Astrocyte (in vitro differentiated cells and primary cell): ENCODE data around the gene ANKRD1. TPM values are rescaled to one million over a fixed set of nuclear protein-coding genes. Genes with fewer than 3 reads are reported as not detected.

Experiments used
- DNase-seq: peaks from one replicate; pipeline ENCODE4 v3.0.0-alpha.2; 2010; ENCODE audit warnings: low read depth
- FAIRE-seq: peaks from 2 replicates; lab custom pipeline; 2011; peaks lifted over from hg19 to GRCh38; lab: Jason Lieb, UNC
- H2AFZ ChIP-seq: 2 replicates; pipeline ENCODE4 v1.6.0; 2012; ENCODE audit warnings: low read depth, low read length, inconsistent platforms
- H3K27ac ChIP-seq: 2 replicates; pipeline ENCODE4 v1.5.1; 2011; ENCODE audit warnings: low read depth, low read length, inconsistent platforms
- H3K27me3 ChIP-seq: 2 replicates; pipeline ENCODE4 v1.6.0; 2011; ENCODE audit warnings: low read length, inconsistent platforms; ENCODE audit not compliant: insufficient read depth
- H3K36me3 ChIP-seq: 2 replicates; pipeline ENCODE4 v1.5.1; 2011; ENCODE audit warnings: low read length, inconsistent platforms; ENCODE audit not compliant: insufficient read depth
- H3K4me1 ChIP-seq: 2 replicates; pipeline ENCODE4 v1.5.1; 2011; ENCODE audit warnings: low read length, inconsistent platforms; ENCODE audit not compliant: insufficient read depth
- H3K4me2 ChIP-seq: 2 replicates; pipeline ENCODE4 v1.6.0; 2012; ENCODE audit warnings: low read length, inconsistent platforms
- H3K4me3 ChIP-seq: 2 replicates; pipeline ENCODE4 v1.5.1; 2011; ENCODE audit warnings: low read depth, mild to moderate bottlenecking, low read length, inconsistent platforms; ENCODE audit not compliant: insufficient read depth
- H3K79me2 ChIP-seq: 2 replicates; pipeline ENCODE4 v1.6.0; 2012; ENCODE audit warnings: mild to moderate bottlenecking, low read length, inconsistent platforms; ENCODE audit not compliant: insufficient read depth
- H3K9ac ChIP-seq: 2 replicates; pipeline ENCODE4 v1.6.0; 2012; ENCODE audit warnings: mild to moderate bottlenecking, low read length, inconsistent platforms
- H3K9me3 ChIP-seq: 2 replicates; pipeline ENCODE4 v1.5.1; 2012; ENCODE audit warnings: low read depth, mild to moderate bottlenecking, low read length, inconsistent platforms; ENCODE audit not compliant: insufficient read depth
- H4K20me1 ChIP-seq: 2 replicates; pipeline ENCODE4 v1.6.0; 2012; ENCODE audit warnings: low read length, inconsistent platforms; ENCODE audit not compliant: insufficient read depth
- H3K27ac Mint-ChIP-seq: one replicate; pipeline ENCODE4 v1.8.0; 2021; ENCODE audit warnings: mild to moderate bottlenecking, mixed read lengths; ENCODE audit not compliant: unreplicated experiment
- H3K27me3 Mint-ChIP-seq: one replicate; pipeline ENCODE4 v1.8.0; 2021; ENCODE audit warnings: low read depth, mixed read lengths; ENCODE audit not compliant: unreplicated experiment
- H3K36me3 Mint-ChIP-seq: one replicate; pipeline ENCODE4 v1.8.0; 2021; ENCODE audit warnings: low read depth, mixed read lengths; ENCODE audit not compliant: unreplicated experiment
- H3K4me1 Mint-ChIP-seq: one replicate; pipeline ENCODE4 v1.8.0; 2021; ENCODE audit warnings: low read depth, mixed read lengths; ENCODE audit not compliant: unreplicated experiment
- H3K4me3 Mint-ChIP-seq: one replicate; pipeline ENCODE4 v1.8.0; 2021; ENCODE audit warnings: mild to moderate bottlenecking, moderate library complexity, mixed read lengths; ENCODE audit not compliant: unreplicated experiment
- H3K9me3 Mint-ChIP-seq: one replicate; pipeline ENCODE4 v1.8.0; 2021; ENCODE audit warnings: mild to moderate bottlenecking, mixed read lengths; ENCODE audit not compliant: unreplicated experiment
- EZH2 ChIP-seq: IDR thresholded peaks from 2 replicates; pipeline ENCODE4 v1.6.1; 2012; ENCODE audit warnings: mild to moderate bottlenecking, low read length, inconsistent platforms; ENCODE audit not compliant: insufficient read depth
- total RNA-seq: library from RNA; stranded (reverse); gene quantifications from 2 replicates; pipeline ENCODE4 v1.2.1, GENCODE V29; 2021
- TF ChIP-seq, protein P1 (sequence below): IDR thresholded peaks from 2 replicates; pipeline ENCODE4 v1.5.1; 2011; ENCODE audit warnings: low read depth, mild to moderate bottlenecking, inconsistent platforms, low read length, moderate library complexity; ENCODE audit not compliant: insufficient read depth

The ANKRD1 gene
- total RNA-seq, 1 donor from 2014 or later, result 913 TPM

DNA sequence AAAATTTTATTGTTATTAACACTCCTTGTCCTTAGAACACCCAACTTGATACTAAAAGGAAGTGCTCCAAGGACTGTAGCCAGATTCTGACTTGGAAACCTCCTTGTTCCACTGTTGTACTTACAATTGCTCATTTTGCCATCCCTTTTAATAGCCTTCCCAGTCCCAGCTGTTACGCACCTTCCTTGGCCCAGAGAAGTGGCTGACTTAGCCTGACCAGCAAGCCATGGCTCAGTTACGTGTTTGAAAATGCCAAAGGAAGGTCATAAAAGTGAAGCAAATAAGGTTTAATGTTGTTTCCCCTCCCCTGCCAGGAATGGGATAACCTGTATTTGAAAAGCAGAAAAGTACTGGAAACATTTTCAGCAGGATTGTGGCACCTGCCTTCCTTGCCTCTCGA lies 3.7 kb upstream of the ANKRD1 start:
- no peak overlapping the region for H3K27ac Mint-ChIP-seq
- H3K36me3 ChIP-seq, result no peaks in the 10 kb centered on the region
- no peak for TF ChIP-seq EZH2
- TF ChIP-seq, protein P1, sequence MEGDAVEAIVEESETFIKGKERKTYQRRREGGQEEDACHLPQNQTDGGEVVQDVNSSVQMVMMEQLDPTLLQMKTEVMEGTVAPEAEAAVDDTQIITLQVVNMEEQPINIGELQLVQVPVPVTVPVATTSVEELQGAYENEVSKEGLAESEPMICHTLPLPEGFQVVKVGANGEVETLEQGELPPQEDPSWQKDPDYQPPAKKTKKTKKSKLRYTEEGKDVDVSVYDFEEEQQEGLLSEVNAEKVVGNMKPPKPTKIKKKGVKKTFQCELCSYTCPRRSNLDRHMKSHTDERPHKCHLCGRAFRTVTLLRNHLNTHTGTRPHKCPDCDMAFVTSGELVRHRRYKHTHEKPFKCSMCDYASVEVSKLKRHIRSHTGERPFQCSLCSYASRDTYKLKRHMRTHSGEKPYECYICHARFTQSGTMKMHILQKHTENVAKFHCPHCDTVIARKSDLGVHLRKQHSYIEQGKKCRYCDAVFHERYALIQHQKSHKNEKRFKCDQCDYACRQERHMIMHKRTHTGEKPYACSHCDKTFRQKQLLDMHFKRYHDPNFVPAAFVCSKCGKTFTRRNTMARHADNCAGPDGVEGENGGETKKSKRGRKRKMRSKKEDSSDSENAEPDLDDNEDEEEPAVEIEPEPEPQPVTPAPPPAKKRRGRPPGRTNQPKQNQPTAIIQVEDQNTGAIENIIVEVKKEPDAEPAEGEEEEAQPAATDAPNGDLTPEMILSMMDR, result no peak
- no peaks in the 10 kb centered on the region for H4K20me1 ChIP-seq
- H3K4me3 Mint-ChIP-seq, result no peak overlapping the region
- DNase-seq, result no peak
- H3K4me1 ChIP-seq, result peaks cover 21% of the 10 kb centered on the region
- H3K79me2 ChIP-seq, result peaks cover 9% of the 10 kb centered on the region
- no peak overlapping the region for H3K4me2 ChIP-seq
- no peak for FAIRE-seq
- no peak overlapping the region for H2AFZ ChIP-seq
- H3K36me3 Mint-ChIP-seq, result peaks cover 3% of the 10 kb centered on the region
- no peak overlapping the region for H3K27ac ChIP-seq
- H3K9me3 Mint-ChIP-seq, result no peaks in the 10 kb centered on the region
- no peaks in the 10 kb centered on the region for H3K9me3 ChIP-seq
- H3K4me3 ChIP-seq, result no peak overlapping the region
- peaks cover 24% of the 10 kb centered on the region for H3K4me1 Mint-ChIP-seq
- no peaks in the 10 kb centered on the region for H3K27me3 Mint-ChIP-seq
- no peaks in the 10 kb centered on the region for H3K27me3 ChIP-seq
- no peak overlapping the region for H3K9ac ChIP-seq

DNA sequence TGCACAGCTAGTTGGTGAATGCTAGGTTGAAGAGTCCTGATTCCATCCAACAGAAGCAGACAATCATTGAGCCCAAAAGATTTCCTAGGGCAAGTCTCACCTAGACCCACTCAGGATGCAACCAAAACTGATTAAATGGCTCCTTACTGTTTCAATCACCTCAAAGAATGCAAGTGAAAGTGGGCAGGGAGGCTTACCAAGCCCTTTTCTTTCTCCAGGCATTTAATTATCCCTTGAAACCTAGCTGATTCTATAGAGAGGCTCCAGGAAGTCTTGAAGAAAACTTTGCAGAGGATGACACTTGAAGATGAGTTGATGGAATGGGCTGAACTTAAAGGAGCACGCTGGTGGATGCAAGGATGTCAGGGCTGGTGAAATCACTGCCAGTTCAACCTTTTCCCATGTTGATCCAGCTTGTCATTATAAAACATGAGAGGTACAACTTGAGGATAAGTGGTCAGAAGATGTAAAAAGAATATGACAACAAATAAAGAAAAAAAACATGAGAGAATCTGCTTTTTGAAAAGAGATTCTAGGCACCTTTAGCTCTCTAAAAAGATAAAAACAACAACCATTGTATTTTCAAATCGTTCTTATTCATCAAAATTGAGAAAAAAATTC lies 2.3 kb upstream of the ANKRD1 start:
- Mint-ChIP-seq H3K9me3 (no peaks in the 10 kb centered on the region), H3K27me3 (no peaks in the 10 kb centered on the region), H3K4me1 (peaks cover 16% of the 10 kb centered on the region), H3K36me3 (peaks cover 6% of the 10 kb centered on the region), H3K27ac (no peak overlapping the region), H3K4me3 (no peak overlapping the region)
- Histone ChIP-seq H4K20me1 (no peaks in the 10 kb centered on the region), H3K36me3 (no peaks in the 10 kb centered on the region), H3K9me3 (no peaks in the 10 kb centered on the region), H3K27ac (no peak overlapping the region), H3K4me3 (no peak overlapping the region), H3K4me1 (peaks cover 16% of the 10 kb centered on the region), H3K9ac (no peak overlapping the region), H3K79me2 (peaks cover 12% of the 10 kb centered on the region), H3K27me3 (no peaks in the 10 kb centered on the region), H2AFZ (no peak overlapping the region), H3K4me2 (no peak overlapping the region)
- DNase-seq, result no peak
- TF ChIP-seq, protein P1, result no peak
- no peak for TF ChIP-seq EZH2
- no peak for FAIRE-seq

GRCh38 chr10:90921906-90922305 lies 1.0 kb upstream of the ANKRD1 start:
- FAIRE-seq (no peak), DNase-seq (no peak)
- no peak for TF ChIP-seq EZH2
- TF ChIP-seq, protein P1, result no peak
- no peaks in the 10 kb centered on the region for H3K9me3 Mint-ChIP-seq
- Histone ChIP-seq H3K4me1 (peaks cover 16% of the 10 kb centered on the region), H3K36me3 (no peaks in the 10 kb centered on the region), H2AFZ (no peak overlapping the region), H3K27ac (peak overlapping the region; percentile 71), H3K79me2 (peaks cover 12% of the 10 kb centered on the region), H3K4me3 (no peak overlapping the region), H3K9me3 (no peaks in the 10 kb centered on the region), H4K20me1 (no peaks in the 10 kb centered on the region), H3K27me3 (no peaks in the 10 kb centered on the region), H3K4me2 (no peak overlapping the region), H3K9ac (no peak overlapping the region)
- no peaks in the 10 kb centered on the region for H3K27me3 Mint-ChIP-seq
- H3K36me3 Mint-ChIP-seq, result peaks cover 6% of the 10 kb centered on the region
- peak overlapping the region; percentile 11 for H3K4me3 Mint-ChIP-seq
- peak overlapping the region; percentile 98 for H3K27ac Mint-ChIP-seq
- peaks cover 16% of the 10 kb centered on the region for H3K4me1 Mint-ChIP-seq
